Vagina (tissue), 2 donors: Measurements from ENCODE around the gene HLA-DQB1.

Experiments used
- CTCF ChIP-seq, 3 experiments: fragments of 450-650 bp in 2 of 3; fragments of 200-600 bp in 1 of 3; sonication (generic) in 1 of 3; IDR thresholded peaks; one replicate each; pipeline ENCODE4 v1.5.1; 2017 to 2019; ENCODE audit warnings: antibody characterized with exemption in 3 of 3, mild to moderate bottlenecking in 2 of 3, moderate library complexity in 2 of 3
- POLR2A ChIP-seq, 2 donors: fragments of 450-650 bp; IDR thresholded peaks; one replicate each; pipeline ENCODE4 v1.6.1; 2017; ENCODE audit warnings: antibody characterized with exemption in 2 of 2, mild to moderate bottlenecking in 2 of 2, moderate library complexity in 2 of 2

GRCh38 chr6:32668226-32668747 is 1.8 kb upstream of the HLA-DQB1 start:
- no peak for TF ChIP-seq CTCF (IDR thresholded peaks at IDR 0.05)
- TF ChIP-seq POLR2A (IDR thresholded peaks at IDR 0.05), result no peak
